ENCODE results near the gene NSL1. TPM values are rescaled to one million over a fixed set of nuclear protein-coding genes. Genes with fewer than 3 reads are reported as not detected.

NSL1 gene
- total RNA-seq, 1 experiment from 2014 or later = 45.6 TPM

DNA sequence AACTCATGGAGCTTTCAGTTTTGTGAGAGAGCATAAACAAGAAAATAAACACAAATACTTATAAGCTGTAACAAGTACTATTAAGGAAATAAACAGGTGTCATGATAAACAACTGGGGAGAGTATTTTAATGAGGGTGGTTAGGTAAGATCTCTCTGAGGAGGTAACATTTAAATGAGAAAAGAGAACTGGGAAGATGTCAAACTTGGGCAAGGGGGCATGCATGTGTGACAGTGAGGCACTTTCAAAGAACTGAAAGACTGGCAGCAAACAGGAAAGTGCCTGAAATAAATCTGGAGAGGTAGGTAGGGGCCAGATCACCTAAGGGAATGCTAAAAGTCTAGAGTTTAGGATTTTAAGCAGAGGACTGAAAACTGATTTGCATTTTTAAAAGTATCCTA, 37.8 kb downstream of the NSL1 start:
- no peaks in the 10 kb centered on the region for H3K36me3 Mint-ChIP-seq (ENCODE audit: insufficient read depth, unreplicated experiment)

DNA sequence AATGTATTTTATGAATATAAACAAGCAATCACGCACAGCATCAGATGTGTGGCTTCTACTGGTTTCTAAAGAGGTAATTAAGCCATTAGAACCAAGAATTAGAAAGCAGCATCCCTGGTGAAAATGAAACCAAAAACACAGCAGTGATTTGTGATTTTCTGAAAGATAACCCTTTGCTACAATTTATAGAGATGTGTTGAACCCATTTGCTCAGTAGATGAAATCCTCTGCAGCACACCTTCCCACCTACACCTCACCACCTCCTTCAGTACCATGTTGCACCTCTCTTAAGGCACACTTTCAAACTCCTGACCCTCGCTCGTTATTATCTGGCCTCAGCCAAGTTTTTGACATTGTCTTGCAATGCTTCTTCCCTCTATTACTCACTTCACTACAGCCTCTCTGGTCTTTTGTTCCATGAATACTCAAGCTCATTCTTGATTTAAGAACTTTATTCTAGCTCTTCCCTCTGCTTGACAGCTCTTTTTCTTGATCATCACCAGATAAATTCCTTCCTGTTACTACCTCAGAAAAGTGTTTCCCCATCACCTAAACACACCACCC, 38.6 kb downstream of the NSL1 start:
- Histone ChIP-seq H3K27me3 (replicated peaks; ENCODE audit: control insufficient read depth, insufficient read depth, low read length) (no peaks in the 10 kb centered on the region), H3K4me3 (ENCODE audit: low read depth, low read length) (no peak overlapping the region), H3K9me3 (no peaks in the 10 kb centered on the region), H3K4me1 (no peaks in the 10 kb centered on the region), H3K36me3 (ENCODE audit: control insufficient read depth, insufficient read depth, low read length) (no peaks in the 10 kb centered on the region)
- intact Hi-C loops (cut with micrococcal nuclease; ENCODE audit: unreplicated experiment) = no loop called here
- Mint-ChIP-seq H3K4me1 (ENCODE audit: low read depth, unreplicated experiment) (peaks cover 8% of the 10 kb centered on the region), H3K27me3 (ENCODE audit: insufficient read depth, unreplicated experiment) (no peaks in the 10 kb centered on the region), H3K36me3 (ENCODE audit: insufficient read depth, unreplicated experiment) (no peaks in the 10 kb centered on the region), H3K9me3 (ENCODE audit: unreplicated experiment) (no peaks in the 10 kb centered on the region), H3K27ac (ENCODE audit: unreplicated experiment) (no peak overlapping the region), H3K4me3 (ENCODE audit: unreplicated experiment) (no peak overlapping the region)
- no peak for DNase-seq
- ChIA-PET CTCF (interaction anchor here (0.6 kb wide), 1 partner anchor 54 kb away, joined by 7 read pairs; the partner anchor contains the start of gene BATF3), POLR2A (no interaction called here)
- TF ChIP-seq, protein P1, sequence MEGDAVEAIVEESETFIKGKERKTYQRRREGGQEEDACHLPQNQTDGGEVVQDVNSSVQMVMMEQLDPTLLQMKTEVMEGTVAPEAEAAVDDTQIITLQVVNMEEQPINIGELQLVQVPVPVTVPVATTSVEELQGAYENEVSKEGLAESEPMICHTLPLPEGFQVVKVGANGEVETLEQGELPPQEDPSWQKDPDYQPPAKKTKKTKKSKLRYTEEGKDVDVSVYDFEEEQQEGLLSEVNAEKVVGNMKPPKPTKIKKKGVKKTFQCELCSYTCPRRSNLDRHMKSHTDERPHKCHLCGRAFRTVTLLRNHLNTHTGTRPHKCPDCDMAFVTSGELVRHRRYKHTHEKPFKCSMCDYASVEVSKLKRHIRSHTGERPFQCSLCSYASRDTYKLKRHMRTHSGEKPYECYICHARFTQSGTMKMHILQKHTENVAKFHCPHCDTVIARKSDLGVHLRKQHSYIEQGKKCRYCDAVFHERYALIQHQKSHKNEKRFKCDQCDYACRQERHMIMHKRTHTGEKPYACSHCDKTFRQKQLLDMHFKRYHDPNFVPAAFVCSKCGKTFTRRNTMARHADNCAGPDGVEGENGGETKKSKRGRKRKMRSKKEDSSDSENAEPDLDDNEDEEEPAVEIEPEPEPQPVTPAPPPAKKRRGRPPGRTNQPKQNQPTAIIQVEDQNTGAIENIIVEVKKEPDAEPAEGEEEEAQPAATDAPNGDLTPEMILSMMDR (IDR thresholded peaks at IDR 0.05; ENCODE audit: insufficient read depth in 1 of 2, low read depth in 1 of 2, low read length in 1 of 2, severe bottlenecking in 1 of 2, unreplicated experiment in 1 of 2) = no peak
- no TSS peak for BruUV-seq (replicated peaks)

More for the DNA sequence above, 37.8 kb downstream of the NSL1 start:
- TF ChIP-seq, protein P1 (IDR thresholded peaks at IDR 0.05; ENCODE audit: insufficient read depth in 1 of 2, low read depth in 1 of 2, low read length in 1 of 2, severe bottlenecking in 1 of 2, unreplicated experiment in 1 of 2) = no peak
- Mint-ChIP-seq H3K27me3 (ENCODE audit: insufficient read depth, unreplicated experiment) (no peaks in the 10 kb centered on the region), H3K27ac (ENCODE audit: unreplicated experiment) (no peak overlapping the region), H3K4me3 (ENCODE audit: unreplicated experiment) (no peak overlapping the region), H3K4me1 (ENCODE audit: low read depth, unreplicated experiment) (peaks cover 8% of the 10 kb centered on the region), H3K9me3 (ENCODE audit: unreplicated experiment) (no peaks in the 10 kb centered on the region)
- Histone ChIP-seq H3K36me3 (ENCODE audit: control insufficient read depth, insufficient read depth, low read length) (no peaks in the 10 kb centered on the region), H3K9me3 (no peaks in the 10 kb centered on the region), H3K27me3 (replicated peaks; ENCODE audit: control insufficient read depth, insufficient read depth, low read length) (no peaks in the 10 kb centered on the region), H3K4me1 (no peaks in the 10 kb centered on the region), H3K4me3 (ENCODE audit: low read depth, low read length) (no peak overlapping the region)
- POLR2A ChIA-PET = no interaction called here
- intact Hi-C loops (cut with micrococcal nuclease; ENCODE audit: unreplicated experiment) = no loop called here
- BruUV-seq (replicated peaks) = no TSS peak
- no peak for DNase-seq
- CTCF ChIA-PET = no interaction called here

DNA sequence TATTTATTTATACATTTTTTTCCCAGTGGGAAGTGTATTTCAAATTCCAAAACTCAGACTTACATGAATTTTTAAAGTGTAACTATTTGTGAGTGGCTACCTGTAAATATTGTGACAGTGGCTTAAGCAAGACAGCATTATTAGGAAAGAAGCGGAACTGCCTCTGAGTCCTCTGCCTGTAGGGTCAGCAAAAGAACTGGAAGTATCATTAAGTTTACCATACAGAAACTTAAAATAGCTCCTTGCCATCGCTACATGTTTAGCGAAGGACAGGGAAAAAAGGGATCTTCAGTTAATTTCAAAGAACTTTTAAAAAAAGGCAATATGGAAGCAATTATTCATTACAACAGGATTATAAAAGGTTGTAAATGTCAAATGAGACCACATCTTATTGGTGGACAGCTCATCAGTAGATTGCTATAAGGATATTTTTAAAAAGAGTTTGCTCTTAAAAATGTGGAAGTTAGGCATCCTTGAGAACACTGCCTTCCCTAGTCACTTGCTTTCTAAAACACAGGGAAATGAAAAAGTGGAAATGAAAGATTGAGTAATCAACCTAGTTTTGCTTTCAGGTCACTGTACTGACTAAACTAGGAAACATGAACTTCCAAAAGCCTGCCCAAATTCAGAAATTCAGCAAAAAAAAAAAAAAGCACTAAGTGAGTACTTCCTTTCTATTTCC, 39.2 kb downstream of the NSL1 start:
- CTCF ChIA-PET = interaction anchor here (0.6 kb wide), 1 partner anchor 53 kb away, joined by 7 read pairs; the partner anchor contains the start of gene BATF3
- no TSS peak for BruUV-seq (replicated peaks)
- Histone ChIP-seq H3K4me3 (ENCODE audit: low read depth, low read length) (no peak overlapping the region), H3K4me1 (no peaks in the 10 kb centered on the region), H3K27me3 (replicated peaks; ENCODE audit: control insufficient read depth, insufficient read depth, low read length) (no peaks in the 10 kb centered on the region), H3K9me3 (no peaks in the 10 kb centered on the region), H3K36me3 (ENCODE audit: control insufficient read depth, insufficient read depth, low read length) (no peaks in the 10 kb centered on the region)
- Mint-ChIP-seq H3K27me3 (ENCODE audit: insufficient read depth, unreplicated experiment) (no peaks in the 10 kb centered on the region), H3K4me3 (ENCODE audit: unreplicated experiment) (no peak overlapping the region), H3K36me3 (ENCODE audit: insufficient read depth, unreplicated experiment) (no peaks in the 10 kb centered on the region), H3K4me1 (ENCODE audit: low read depth, unreplicated experiment) (peaks cover 8% of the 10 kb centered on the region), H3K9me3 (ENCODE audit: unreplicated experiment) (no peaks in the 10 kb centered on the region), H3K27ac (ENCODE audit: unreplicated experiment) (no peak overlapping the region)
- no peak for DNase-seq
- POLR2A ChIA-PET = no interaction called here
- TF ChIP-seq, protein P1 (IDR thresholded peaks at IDR 0.05; ENCODE audit: insufficient read depth in 1 of 2, low read depth in 1 of 2, low read length in 1 of 2, severe bottlenecking in 1 of 2, unreplicated experiment in 1 of 2) = no peak
- intact Hi-C loops (cut with micrococcal nuclease; ENCODE audit: unreplicated experiment) = no loop called here
